Measurements from ENCODE around the gene TRPV3.
"Not testable (repeated sequence)": the region's sequence is repeated elsewhere in the genome, so short reads cannot be mapped to it uniquely, and the experiment has no call there.

The TRPV3 gene

DNA sequence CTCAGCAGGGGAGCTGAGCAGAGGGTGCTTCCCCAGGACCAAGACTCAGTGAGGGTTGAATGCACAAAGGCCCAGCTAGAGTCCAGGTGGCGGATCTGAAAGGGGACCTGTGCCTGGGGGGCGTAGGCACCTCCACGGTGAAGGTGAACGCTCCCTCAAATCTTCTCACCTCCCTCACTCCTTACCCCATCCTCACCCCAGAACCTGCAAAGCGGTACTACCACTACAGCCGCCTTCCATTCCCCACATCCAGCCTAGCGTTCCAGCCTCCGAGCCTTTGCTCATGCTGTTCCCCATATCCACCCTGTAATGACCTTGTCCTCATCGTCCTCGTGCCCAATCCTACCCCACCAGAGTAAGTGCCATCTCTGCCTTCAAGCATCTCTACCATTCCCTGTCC is 30.6 kb downstream of the TRPV3 start:
- Mint-ChIP-seq H3K27ac (no peak overlapping the region), H3K36me3 (no peaks in the 10 kb centered on the region), H3K4me3 (no peak overlapping the region), H3K27me3 (no peaks in the 10 kb centered on the region), H3K4me1 (no peaks in the 10 kb centered on the region), H3K9me3 (no peaks in the 10 kb centered on the region)

- Mint-ChIP-seq H3K4me1 (no peaks in the 10 kb centered on the region), H3K27ac (no peak overlapping the region), H3K4me3 (no peak overlapping the region), H3K27me3 (no peaks in the 10 kb centered on the region), H3K36me3 (no peaks in the 10 kb centered on the region), H3K9me3 (no peaks in the 10 kb centered on the region)
Observed at GRCh38 chr17:3526491-3526890, 31.1 kb downstream of the TRPV3 start.

GRCh38 chr17:3524024-3524423 is 33.6 kb downstream of the TRPV3 start:
- no peak overlapping the region for H3K27ac Mint-ChIP-seq
- no peaks in the 10 kb centered on the region for H3K4me1 Mint-ChIP-seq
- H3K9me3 Mint-ChIP-seq: no peaks in the 10 kb centered on the region
- no peak overlapping the region for H3K4me3 Mint-ChIP-seq
- no peaks in the 10 kb centered on the region for H3K27me3 Mint-ChIP-seq
- no peaks in the 10 kb centered on the region for H3K36me3 Mint-ChIP-seq

- H3K27ac Mint-ChIP-seq, H3K4me3 Mint-ChIP-seq, H3K36me3 Mint-ChIP-seq, H3K9me3 Mint-ChIP-seq, H3K4me1 Mint-ChIP-seq, H3K27me3 Mint-ChIP-seq: not testable (repeated sequence)
Observed at GRCh38 chr17:3519472-3519871, 38.1 kb downstream of the TRPV3 start.

DNA sequence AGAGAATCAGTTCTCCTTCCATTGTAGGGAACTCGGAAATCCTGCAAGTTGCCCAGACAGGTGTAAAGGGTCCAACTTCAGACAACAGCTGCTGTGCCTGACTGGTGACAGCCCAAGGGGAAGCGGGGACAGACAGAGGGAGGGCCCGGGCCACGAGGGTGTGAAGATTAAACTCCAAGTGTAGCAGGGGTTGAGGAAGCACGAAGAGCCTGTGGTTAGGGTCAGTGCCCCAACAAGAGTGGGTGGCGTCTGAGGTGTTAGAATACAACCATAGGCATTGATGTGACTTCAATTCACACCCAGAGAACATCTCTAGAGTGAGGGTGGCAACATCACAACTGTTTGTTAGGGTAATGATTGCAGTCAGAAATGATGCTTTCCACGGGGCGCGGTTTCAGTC is 42.7 kb downstream of the TRPV3 start:
- no peaks in the 10 kb centered on the region for H3K9me3 Mint-ChIP-seq
- H3K4me3 Mint-ChIP-seq: no peak overlapping the region
- no peaks in the 10 kb centered on the region for H3K4me1 Mint-ChIP-seq
- no peak overlapping the region for H3K27ac Mint-ChIP-seq
- H3K27me3 Mint-ChIP-seq: no peaks in the 10 kb centered on the region
- H3K36me3 Mint-ChIP-seq: no peaks in the 10 kb centered on the region

- not testable (repeated sequence) for H3K36me3 Mint-ChIP-seq, H3K4me3 Mint-ChIP-seq, H3K9me3 Mint-ChIP-seq, H3K27me3 Mint-ChIP-seq, H3K4me1 Mint-ChIP-seq, H3K27ac Mint-ChIP-seq
Observed at GRCh38 chr17:3514167-3514566, 43.4 kb downstream of the TRPV3 start.

DNA sequence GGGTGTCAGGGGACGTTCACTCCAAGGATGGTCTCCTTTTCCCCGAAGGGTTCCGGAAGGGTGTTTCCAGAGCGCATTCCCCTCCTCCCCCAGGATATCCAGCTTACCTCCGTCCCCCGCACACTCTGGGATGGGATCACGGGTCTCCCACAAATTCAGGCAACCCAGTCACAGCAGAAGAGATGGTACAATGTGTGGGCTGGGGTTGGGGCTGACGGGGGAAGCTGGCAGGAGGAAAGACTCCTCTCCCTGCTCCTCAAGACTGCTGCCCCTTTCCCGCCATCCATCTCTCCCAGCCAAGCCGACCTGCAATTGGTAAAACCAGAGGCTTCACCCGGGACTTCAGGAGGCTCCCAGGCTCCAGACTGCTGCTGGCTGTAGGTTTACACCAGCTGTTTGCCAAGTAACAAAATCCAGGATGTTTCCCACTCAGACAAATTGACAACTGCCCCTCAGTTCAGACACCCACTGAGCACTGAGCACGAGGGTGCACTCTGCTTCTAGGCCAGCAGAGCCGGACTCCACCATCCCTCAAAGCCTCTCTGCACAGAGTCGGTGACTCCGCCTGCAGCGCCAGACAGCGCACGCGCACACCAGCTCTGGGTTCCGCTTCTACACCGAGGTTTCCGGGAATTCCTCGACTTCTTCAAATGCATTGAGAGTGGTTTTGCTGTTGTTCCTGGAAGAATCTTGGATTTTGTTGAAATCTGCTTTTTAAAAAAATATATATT is 44.1 kb downstream of the TRPV3 start:
- Mint-ChIP-seq H3K36me3 (no peaks in the 10 kb centered on the region), H3K9me3 (no peaks in the 10 kb centered on the region), H3K4me1 (no peaks in the 10 kb centered on the region), H3K27me3 (no peaks in the 10 kb centered on the region), H3K27ac (no peak overlapping the region), H3K4me3 (no peak overlapping the region)

DNA sequence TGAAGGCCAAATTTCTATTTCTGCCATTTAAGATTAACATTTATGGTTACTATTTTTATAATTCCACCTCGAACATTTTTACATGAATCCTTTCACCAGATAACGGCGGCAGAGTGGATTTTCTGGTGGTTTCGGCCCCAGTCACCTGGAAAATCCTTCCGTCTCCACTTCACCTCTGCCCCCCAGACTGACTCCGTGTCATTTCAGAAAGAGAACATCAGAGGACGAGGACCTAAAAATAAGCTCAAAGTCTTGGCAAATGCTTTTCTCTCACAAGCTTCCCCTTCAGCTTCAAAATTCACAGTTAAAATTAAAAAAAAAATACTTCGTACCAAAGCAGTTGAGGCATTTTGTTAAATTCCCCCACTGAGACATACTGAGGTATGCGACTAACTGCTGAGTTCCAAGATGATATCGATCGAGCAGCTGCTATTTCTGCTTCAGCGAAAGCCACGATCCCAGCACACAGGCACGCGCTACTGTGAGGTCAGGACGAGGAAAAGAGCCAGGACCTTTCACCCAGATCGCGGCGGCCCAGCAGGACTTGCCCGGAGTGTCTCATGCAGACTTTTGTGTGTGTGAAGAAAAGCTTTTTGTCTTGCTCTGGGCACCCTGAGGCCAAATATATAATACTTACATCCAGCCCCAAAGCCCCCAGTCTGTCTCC is 45.0 kb downstream of the TRPV3 start:
- no peaks in the 10 kb centered on the region for H3K27me3 Mint-ChIP-seq
- H3K4me3 Mint-ChIP-seq: no peak overlapping the region
- no peaks in the 10 kb centered on the region for H3K36me3 Mint-ChIP-seq
- no peaks in the 10 kb centered on the region for H3K9me3 Mint-ChIP-seq
- no peak overlapping the region for H3K27ac Mint-ChIP-seq
- no peaks in the 10 kb centered on the region for H3K4me1 Mint-ChIP-seq

DNA sequence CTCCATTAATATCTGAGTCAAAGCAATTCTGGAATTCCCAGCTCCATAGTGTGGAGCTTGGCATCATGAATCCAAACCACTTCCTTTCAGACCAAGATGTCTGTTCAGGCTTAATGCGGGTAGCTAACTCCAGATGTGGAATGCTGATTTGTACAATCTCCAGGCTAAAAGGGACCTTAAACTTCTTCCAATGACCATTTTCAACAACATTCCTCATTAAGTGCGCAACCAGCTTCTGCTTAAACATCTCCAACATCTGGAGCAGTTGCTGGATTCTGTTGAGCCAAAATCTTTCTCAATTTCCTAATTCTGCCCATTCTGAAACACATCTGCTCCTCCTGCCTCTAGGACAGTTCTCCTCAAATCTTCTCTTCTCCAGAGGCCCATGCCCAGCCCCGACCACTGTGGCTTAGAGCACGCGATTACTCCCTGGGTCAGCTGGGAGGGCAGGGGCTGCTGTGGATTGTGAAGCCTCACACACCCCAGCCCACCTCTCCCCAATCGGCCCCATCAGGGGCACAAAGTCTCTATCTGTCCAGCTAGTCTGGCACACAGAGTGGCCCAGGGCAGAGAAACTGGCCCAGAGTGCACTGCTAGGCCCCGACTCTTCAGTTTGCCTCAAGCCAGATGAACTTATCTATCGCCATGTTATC is 45.6 kb downstream of the TRPV3 start:
- H3K27me3 Mint-ChIP-seq: peaks cover 1% of the 10 kb centered on the region
- no peaks in the 10 kb centered on the region for H3K4me1 Mint-ChIP-seq
- no peaks in the 10 kb centered on the region for H3K36me3 Mint-ChIP-seq
- H3K4me3 Mint-ChIP-seq: no peak overlapping the region
- no peaks in the 10 kb centered on the region for H3K9me3 Mint-ChIP-seq
- H3K27ac Mint-ChIP-seq: no peak overlapping the region

- no peaks in the 10 kb centered on the region for H3K36me3 Mint-ChIP-seq
- no peaks in the 10 kb centered on the region for H3K4me1 Mint-ChIP-seq
- no peak overlapping the region for H3K27ac Mint-ChIP-seq
- no peaks in the 10 kb centered on the region for H3K9me3 Mint-ChIP-seq
- H3K4me3 Mint-ChIP-seq: no peak overlapping the region
- H3K27me3 Mint-ChIP-seq: peaks cover 3% of the 10 kb centered on the region
Observed at GRCh38 chr17:3510090-3510489, 47.5 kb downstream of the TRPV3 start.

- Mint-ChIP-seq H3K9me3 (no peaks in the 10 kb centered on the region), H3K4me1 (no peaks in the 10 kb centered on the region), H3K27ac (no peak overlapping the region), H3K36me3 (no peaks in the 10 kb centered on the region), H3K4me3 (no peak overlapping the region), H3K27me3 (peaks cover 3% of the 10 kb centered on the region)
Observed at GRCh38 chr17:3507869-3508268, 49.7 kb downstream of the TRPV3 start.

- no peaks in the 10 kb centered on the region for H3K4me1 Mint-ChIP-seq
- no peaks in the 10 kb centered on the region for H3K9me3 Mint-ChIP-seq
- H3K36me3 Mint-ChIP-seq: no peaks in the 10 kb centered on the region
- no peak overlapping the region for H3K4me3 Mint-ChIP-seq
- peaks cover 3% of the 10 kb centered on the region for H3K27me3 Mint-ChIP-seq
- H3K27ac Mint-ChIP-seq: no peak overlapping the region
Observed at GRCh38 chr17:3507071-3507470, 50.5 kb downstream of the TRPV3 start.

DNA sequence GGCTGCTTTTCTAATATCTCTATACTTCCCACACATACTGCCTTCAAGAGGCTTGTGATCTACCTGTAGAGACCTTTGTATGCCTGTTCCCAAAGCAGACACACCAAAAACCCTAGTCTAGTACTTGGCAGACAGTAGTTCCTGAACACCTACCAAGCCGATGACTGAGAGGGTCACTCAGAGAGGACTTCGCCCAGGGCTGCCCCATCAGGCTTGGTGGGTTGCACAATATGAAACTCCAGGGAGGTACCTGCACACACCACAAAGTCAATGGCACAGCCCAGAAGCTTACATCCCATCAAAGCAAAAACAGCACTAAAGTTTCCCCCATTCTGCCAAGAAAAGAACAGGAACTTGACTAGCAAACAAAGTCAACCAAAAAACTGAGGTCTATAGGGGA is 51.6 kb downstream of the TRPV3 start:
- H3K36me3 Mint-ChIP-seq: no peaks in the 10 kb centered on the region
- no peak overlapping the region for H3K4me3 Mint-ChIP-seq
- H3K27me3 Mint-ChIP-seq: peaks cover 3% of the 10 kb centered on the region
- no peaks in the 10 kb centered on the region for H3K4me1 Mint-ChIP-seq
- no peak overlapping the region for H3K27ac Mint-ChIP-seq
- H3K9me3 Mint-ChIP-seq: no peaks in the 10 kb centered on the region

DNA sequence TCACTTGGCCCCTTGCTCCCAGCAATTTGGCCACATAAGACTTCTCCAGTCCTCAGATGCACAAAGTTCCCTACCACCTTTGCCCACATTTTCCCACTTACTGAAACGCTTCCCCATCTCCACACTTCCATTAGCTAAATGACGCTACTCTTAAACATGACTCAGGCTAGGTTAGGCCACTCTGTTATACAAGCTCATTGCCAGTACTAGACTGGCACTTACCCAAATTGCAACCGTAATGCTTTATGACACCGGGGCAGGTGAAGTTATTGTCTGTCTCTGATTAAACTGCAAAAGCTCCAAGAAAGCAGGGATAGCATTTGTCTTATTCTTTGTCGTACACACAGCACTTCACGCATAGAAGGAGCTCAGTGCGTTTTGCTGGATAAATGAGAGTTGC is 52.6 kb downstream of the TRPV3 start:
- no peak overlapping the region for H3K27ac Mint-ChIP-seq
- no peaks in the 10 kb centered on the region for H3K9me3 Mint-ChIP-seq
- peaks cover 3% of the 10 kb centered on the region for H3K27me3 Mint-ChIP-seq
- no peak overlapping the region for H3K4me3 Mint-ChIP-seq
- H3K36me3 Mint-ChIP-seq: no peaks in the 10 kb centered on the region
- no peaks in the 10 kb centered on the region for H3K4me1 Mint-ChIP-seq

- H3K36me3 Mint-ChIP-seq: no peaks in the 10 kb centered on the region
- H3K27me3 Mint-ChIP-seq: peaks cover 3% of the 10 kb centered on the region
- H3K9me3 Mint-ChIP-seq: no peaks in the 10 kb centered on the region
- no peak overlapping the region for H3K4me3 Mint-ChIP-seq
- no peaks in the 10 kb centered on the region for H3K4me1 Mint-ChIP-seq
- no peak overlapping the region for H3K27ac Mint-ChIP-seq
Observed at GRCh38 chr17:3503285-3503684, 54.3 kb downstream of the TRPV3 start.

GRCh38 chr17:3502466-3502865 is 55.1 kb downstream of the TRPV3 start:
- H3K9me3 Mint-ChIP-seq: no peaks in the 10 kb centered on the region
- peaks cover 3% of the 10 kb centered on the region for H3K27me3 Mint-ChIP-seq
- H3K27ac Mint-ChIP-seq: no peak overlapping the region
- H3K4me1 Mint-ChIP-seq: no peaks in the 10 kb centered on the region
- H3K4me3 Mint-ChIP-seq: no peak overlapping the region
- no peaks in the 10 kb centered on the region for H3K36me3 Mint-ChIP-seq
